Superior temporal gyrus (tissue), 1 donor: ENCODE results near the gene TSGA10IP.

Experiments
- DNase-seq: peaks from one replicate; pipeline ENCODE4 v3.0.0-alpha.2; 2016; ENCODE audit errors: extremely low spot score

TSGA10IP gene

GRCh38 chr11:66006134-66006890 is 61.0 kb downstream of the TSGA10IP start:
- DNase-seq: no peak

DNA sequence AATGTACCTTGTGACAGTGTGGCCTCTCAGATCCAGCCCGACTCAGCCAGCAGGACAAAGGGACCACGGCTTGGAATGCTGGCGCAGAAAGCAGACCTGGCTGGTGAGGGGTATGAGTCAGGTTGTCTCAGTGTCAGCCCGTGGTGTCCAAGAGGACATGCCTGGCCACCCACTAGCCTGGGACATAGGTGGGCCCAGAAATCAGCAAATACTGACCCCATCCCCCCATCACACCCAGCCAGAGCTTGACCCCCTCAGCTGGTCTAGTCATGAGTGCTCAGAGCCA is 61.6 kb downstream of the TSGA10IP start:
- no peak for DNase-seq

DNA sequence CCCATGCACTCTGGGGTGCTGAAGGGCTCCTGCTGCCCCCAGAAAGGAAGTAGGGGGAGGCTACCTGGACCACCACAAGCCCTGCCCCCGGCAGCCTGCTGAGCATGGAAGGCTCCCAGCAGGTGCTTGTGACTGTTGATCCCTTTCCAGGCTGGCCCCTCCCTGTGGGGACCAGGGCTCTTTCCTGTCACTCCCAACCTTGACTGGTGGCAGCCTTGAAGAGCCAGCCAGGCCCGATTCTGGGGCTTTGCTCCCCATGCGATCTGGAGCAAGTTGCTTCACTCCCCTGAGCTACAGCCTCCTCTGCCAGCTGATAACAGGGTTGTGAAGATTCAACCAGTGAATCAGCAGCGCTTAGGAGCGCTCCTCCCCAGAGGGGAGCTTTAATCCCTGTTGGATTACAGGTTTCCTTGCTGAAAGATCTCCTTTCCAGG is 61.9 kb downstream of the TSGA10IP start:
- DNase-seq: no peak

DNA sequence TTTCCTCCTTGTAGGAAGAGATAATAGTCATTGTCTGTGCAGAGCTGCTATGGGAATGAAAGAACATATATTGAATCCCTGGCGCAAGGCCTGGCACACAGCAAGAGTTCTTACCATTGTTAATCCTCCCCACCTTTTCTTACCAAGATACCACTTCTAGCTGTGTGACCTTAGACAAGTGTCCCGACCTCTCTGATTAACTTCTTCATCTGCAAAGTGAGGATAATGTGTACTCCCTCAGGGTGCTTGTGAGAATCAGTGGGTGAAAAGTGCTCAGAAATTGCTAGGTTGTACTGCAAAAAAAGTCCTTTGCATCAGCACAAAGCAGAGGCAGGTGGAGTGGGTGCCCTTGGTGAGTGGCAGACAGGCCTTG is 62.8 kb downstream of the TSGA10IP start:
- DNase-seq: no peak

- DNase-seq: no peak
Measured at GRCh38 chr11:66008468-66009101, 63.3 kb downstream of the TSGA10IP start.
